MCF 10A (cell line): Measurements from ENCODE around the gene APBB1. TPM values are rescaled to one million over a fixed set of nuclear protein-coding genes. Genes with fewer than 3 reads are reported as not detected.

Experiments used
- BruUV-seq: library from RNA; stranded (reverse); fragments of 400-500 nt; replicated peaks from 2 replicates; lab custom pipeline; 2021; lab: Mats Ljungman, UMichigan
- CTCF ChIA-PET: fragments of 300-600 bp; sonication (Branson Sonifier 250); formaldehyde crosslinking; extraction: SDS; loops from one replicate; lab custom pipeline; 2021; ENCODE audit warnings: antibody characterized with exemption, inconsistent platforms; lab: Yijun Ruan, JAX
- POLR2A ChIA-PET: fragments of 300-600, 350-650 bp; sonication (Branson Sonifier 250); formaldehyde crosslinking; extraction: SDS; loops from one replicate; lab custom pipeline; 2020; ENCODE audit warnings: antibody characterized with exemption, inconsistent platforms; lab: Yijun Ruan, JAX
- DNase-seq: peaks from one replicate; pipeline ENCODE4 v3.0.0-alpha.2; 2018; ENCODE audit not compliant: unreplicated experiment
- H3K27ac Mint-ChIP-seq: one replicate; pipeline ENCODE4 v1.8.0; 2022; ENCODE audit warnings: mild to moderate bottlenecking, low read depth, mixed read lengths; ENCODE audit not compliant: unreplicated experiment
- H3K27me3 Mint-ChIP-seq: one replicate; pipeline ENCODE4 v1.8.0; 2022; ENCODE audit warnings: mixed read lengths; ENCODE audit not compliant: insufficient read depth, unreplicated experiment
- H3K36me3 Mint-ChIP-seq: one replicate; pipeline ENCODE4 v1.8.0; 2022; ENCODE audit warnings: mild to moderate bottlenecking, moderate library complexity, mixed read lengths; ENCODE audit not compliant: insufficient read depth, unreplicated experiment
- H3K4me1 Mint-ChIP-seq: one replicate; pipeline ENCODE4 v1.8.0; 2022; ENCODE audit warnings: mixed read lengths; ENCODE audit not compliant: insufficient read depth, unreplicated experiment
- H3K4me3 Mint-ChIP-seq: one replicate; pipeline ENCODE4 v1.8.0; 2022; ENCODE audit warnings: mild to moderate bottlenecking, moderate library complexity, mixed read lengths; ENCODE audit not compliant: unreplicated experiment
- H3K9me3 Mint-ChIP-seq: one replicate; pipeline ENCODE4 v1.8.0; 2022; ENCODE audit warnings: mixed read lengths; ENCODE audit not compliant: unreplicated experiment
- CTCF ChIP-seq: fragments of 200-600 bp; IDR thresholded peaks from one replicate; pipeline ENCODE4 v1.8.0; 2022; ENCODE audit warnings: antibody characterized with exemption, mild to moderate bottlenecking; ENCODE audit not compliant: unreplicated experiment
- intact Hi-C: fragments of 100-400 bp; cut with micrococcal nuclease; formaldehyde crosslinking; loops from 2 replicates; pipeline ENCODE4 v1.14.1; 2022
- total RNA-seq: library from RNA; stranded (reverse); gene quantifications from 2 replicates; pipeline ENCODE4 v1.2.3, GENCODE V29; 2022

APBB1 gene
- total RNA-seq, 1 experiment from 2014 or later, result 0.89 TPM

DNA sequence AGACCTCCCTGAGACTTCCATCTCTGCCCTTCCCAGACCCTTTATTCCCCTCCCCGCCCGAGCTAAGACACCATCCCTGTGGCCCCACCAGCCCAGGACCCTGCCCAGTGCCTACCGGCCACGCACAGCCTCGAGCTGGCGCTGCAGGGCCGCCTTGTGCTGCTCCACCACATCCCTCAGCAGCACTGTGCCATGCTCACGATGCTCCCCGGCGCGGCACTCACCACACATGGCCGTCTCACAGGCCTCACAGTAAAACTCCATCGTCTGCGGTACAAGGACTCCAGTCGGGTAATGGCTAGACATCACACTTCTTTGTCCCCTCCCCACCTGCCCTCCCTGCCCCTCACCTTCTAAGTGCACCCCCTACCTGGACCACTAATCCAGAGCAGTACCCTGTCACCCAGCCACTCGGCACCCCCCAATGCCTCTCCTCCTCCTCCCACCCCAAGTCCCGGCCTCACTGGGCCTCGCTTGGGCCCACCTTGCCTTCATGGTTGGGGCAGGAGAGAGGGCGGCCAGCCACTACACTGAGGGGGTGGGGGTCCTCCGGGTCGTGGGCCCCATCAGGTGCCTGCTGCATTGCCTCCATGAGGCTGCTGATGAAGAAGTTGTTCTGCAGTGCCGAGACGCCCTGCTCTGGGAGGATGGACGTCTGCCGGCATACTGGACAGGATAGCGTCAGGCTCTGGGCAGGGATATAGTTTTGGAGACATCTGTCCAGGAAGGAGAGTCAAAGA lies 38.9 kb upstream of the APBB1 start:
- BruUV-seq, result no TSS peak
- no peaks in the 10 kb centered on the region for H3K27me3 Mint-ChIP-seq
- no peak overlapping the region for H3K4me3 Mint-ChIP-seq
- no peaks in the 10 kb centered on the region for H3K4me1 Mint-ChIP-seq
- no peak for DNase-seq
- TF ChIP-seq CTCF, result no peak
- intact Hi-C loops, result no loop called here
- ChIA-PET CTCF (interaction anchor here (0.6 to 5.5 kb wide), 4 partner anchors 11 to 79 kb away, joined by 3 to 79 read pairs (median 4); partner anchors contain the start of gene HPX), POLR2A (interaction anchor here (0.6 kb wide), 1 partner anchor 43 kb away, joined by 4 read pairs; no protein-coding TSS in a partner anchor)
- no peak overlapping the region for H3K27ac Mint-ChIP-seq
- no peaks in the 10 kb centered on the region for H3K36me3 Mint-ChIP-seq
- H3K9me3 Mint-ChIP-seq, result no peaks in the 10 kb centered on the region

DNA sequence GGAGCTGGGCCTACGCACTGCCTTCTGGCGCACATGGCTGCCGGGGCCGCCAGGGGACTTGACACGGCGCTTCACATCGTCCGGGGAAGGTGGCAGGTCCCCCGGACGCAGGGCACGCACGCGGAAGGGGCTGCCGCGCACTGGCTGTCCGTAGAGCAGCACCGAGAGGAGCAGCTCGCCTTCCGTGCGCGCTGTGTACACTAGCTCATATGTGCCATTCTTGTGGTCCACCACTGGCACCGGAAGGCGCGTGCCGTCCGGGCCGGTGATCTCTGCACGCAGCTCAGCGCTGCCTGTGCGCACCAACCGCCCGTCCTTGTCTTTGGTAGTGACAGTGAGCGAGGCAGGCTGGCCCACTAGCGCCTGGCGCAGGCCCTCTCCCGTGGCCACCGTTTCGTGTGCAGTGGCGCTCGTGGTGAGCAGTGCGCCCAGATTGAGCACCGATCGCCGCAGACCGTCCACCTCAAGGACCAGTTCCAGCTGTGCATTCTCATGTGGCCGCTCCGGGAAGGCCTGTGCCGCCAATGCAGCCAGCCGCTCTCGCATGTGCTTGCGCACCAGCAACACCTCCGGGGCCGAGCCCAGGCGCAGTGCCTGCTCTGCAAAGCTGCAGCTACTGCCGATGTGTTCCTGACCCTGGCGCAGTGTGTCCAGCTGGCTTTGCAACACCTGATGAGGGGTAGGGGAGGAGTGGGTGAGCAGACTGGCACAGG lies 37.6 kb upstream of the APBB1 start:
- ChIA-PET POLR2A (no interaction called here), CTCF (interaction anchor here (0.5 to 5.5 kb wide), 5 partner anchors 13 to 96 kb away, joined by 3 to 79 read pairs (median 6); partner anchors contain the start of gene HPX)
- Mint-ChIP-seq H3K36me3 (no peaks in the 10 kb centered on the region), H3K27ac (no peak overlapping the region), H3K4me1 (no peaks in the 10 kb centered on the region), H3K27me3 (no peaks in the 10 kb centered on the region), H3K9me3 (no peaks in the 10 kb centered on the region), H3K4me3 (no peak overlapping the region)
- no peak for TF ChIP-seq CTCF
- no TSS peak for BruUV-seq
- no peak for DNase-seq
- intact Hi-C loops, result no loop called here

GRCh38 chr11:6455070-6455469 lies 36.2 kb upstream of the APBB1 start:
- no peak overlapping the region for H3K4me3 Mint-ChIP-seq
- TF ChIP-seq CTCF, result no peak
- POLR2A ChIA-PET, result no interaction called here
- no peak overlapping the region for H3K27ac Mint-ChIP-seq
- CTCF ChIA-PET, result interaction anchor here (0.7 to 5.5 kb wide), 8 partner anchors 9 to 92 kb away, joined by 3 to 79 read pairs (median 4); partner anchors contain the start of genes ARFIP2, HPX and TIMM10B
- no peaks in the 10 kb centered on the region for H3K4me1 Mint-ChIP-seq
- intact Hi-C loops, result no loop called here
- BruUV-seq, result no TSS peak
- no peaks in the 10 kb centered on the region for H3K27me3 Mint-ChIP-seq
- H3K36me3 Mint-ChIP-seq, result no peaks in the 10 kb centered on the region
- DNase-seq, result no peak
- no peaks in the 10 kb centered on the region for H3K9me3 Mint-ChIP-seq

GRCh38 chr11:6453152-6453551 lies 34.3 kb upstream of the APBB1 start:
- Mint-ChIP-seq H3K27ac (no peak overlapping the region), H3K4me1 (no peaks in the 10 kb centered on the region), H3K36me3 (no peaks in the 10 kb centered on the region), H3K27me3 (no peaks in the 10 kb centered on the region), H3K9me3 (no peaks in the 10 kb centered on the region), H3K4me3 (no peak overlapping the region)
- POLR2A ChIA-PET, result interaction anchor here (1.1 kb wide), 1 partner anchor 22 kb away, joined by 3 read pairs; no protein-coding TSS in a partner anchor
- no peak for DNase-seq
- intact Hi-C loops, result no loop called here
- no peak for TF ChIP-seq CTCF
- no TSS peak for BruUV-seq
- CTCF ChIA-PET, result interaction anchor here (0.6 to 5.5 kb wide), 7 partner anchors 10 to 93 kb away, joined by 3 to 79 read pairs (median 4); partner anchors contain the start of gene HPX
